ENCODE results near the gene RNF223. TPM values are rescaled to one million over a fixed set of nuclear protein-coding genes. Genes with fewer than 3 reads are reported as not detected.

RNF223 gene
- total RNA-seq, 1 experiment from 2014 or later, result 0.08 TPM

GRCh38 chr1:1043921-1044320 lies 30.2 kb downstream of the RNF223 start:
- intact Hi-C loops (cut with micrococcal nuclease; ENCODE audit: unreplicated experiment), result no loop called here
- ATAC-seq (no peak), DNase-seq (ENCODE audit: low read depth, low spot score) (no peak)
- H3K4me1 ChIP-seq (ENCODE audit: control insufficient read depth, insufficient read depth, low read length), result peaks cover 8% of the 10 kb centered on the region; the same call in 1 of the 2 replicates
- TF ChIP-seq SIN3A (IDR thresholded peaks at IDR 0.05; ENCODE audit: borderline replicate concordance, insufficient read depth, low read depth, low read length), result no peak
- no peak for TF ChIP-seq TCF7L2 (IDR thresholded peaks at IDR 0.05; ENCODE audit: low read depth, low read length)
- no peak for TF ChIP-seq REST (IDR thresholded peaks at IDR 0.05; ENCODE audit: insufficient read depth in 1 of 2, low read depth in 2 of 2, low read length in 1 of 2)
- no peak for TF ChIP-seq POLR2AphosphoS5 (IDR thresholded peaks at IDR 0.05; ENCODE audit: low read depth, low read length)
- no peak for TF ChIP-seq CTCF (IDR thresholded peaks at IDR 0.05)
- H3K9me3 ChIP-seq (ENCODE audit: control insufficient read depth, insufficient read depth, low read depth, low read length), result no peaks in the 10 kb centered on the region
- H3K27me3 ChIP-seq (ENCODE audit: control insufficient read depth, insufficient read depth, low read length), result no peaks in the 10 kb centered on the region
- no peak overlapping the region for H3K4me3 ChIP-seq (ENCODE audit: low read depth in 2 of 2, low read length in 2 of 2)
- no peak overlapping the region for H3K27ac ChIP-seq (ENCODE audit: low read length)
- in situ Hi-C loops (cut with HindIII; ENCODE audit: low pct_unique_long_range_greater_than_20kb, low sequenced_read_pairs), result no loop called here
- CTCF ChIA-PET, result no interaction called here
- H3K36me3 ChIP-seq (ENCODE audit: control insufficient read depth, insufficient read depth, low read length), result no peaks in the 10 kb centered on the region
- POLR2A ChIA-PET, result no interaction called here
- no TSS peak for BruUV-seq (replicated peaks)

- Histone ChIP-seq H3K9me3 (ENCODE audit: control insufficient read depth, insufficient read depth, low read depth, low read length) (no peaks in the 10 kb centered on the region), H3K27me3 (ENCODE audit: control insufficient read depth, insufficient read depth, low read length) (no peaks in the 10 kb centered on the region), H3K27ac (ENCODE audit: low read length) (no peak overlapping the region), H3K4me3 (ENCODE audit: low read depth in 2 of 2, low read length in 2 of 2) (no peak overlapping the region), H3K36me3 (ENCODE audit: control insufficient read depth, insufficient read depth, low read length) (no peaks in the 10 kb centered on the region), H3K4me1 (ENCODE audit: control insufficient read depth, insufficient read depth, low read length) (peaks cover 8% of the 10 kb centered on the region; the same call in 1 of the 2 replicates)
- BruUV-seq (replicated peaks), result no TSS peak
- ATAC-seq (no peak), DNase-seq (ENCODE audit: low read depth, low spot score) (no peak)
- intact Hi-C loops (cut with micrococcal nuclease; ENCODE audit: unreplicated experiment) (no loop called here), in situ Hi-C loops (cut with HindIII; ENCODE audit: low pct_unique_long_range_greater_than_20kb, low sequenced_read_pairs) (no loop called here)
- no peak for TF ChIP-seq SIN3A (IDR thresholded peaks at IDR 0.05; ENCODE audit: borderline replicate concordance, insufficient read depth, low read depth, low read length)
- TF ChIP-seq POLR2AphosphoS5 (IDR thresholded peaks at IDR 0.05; ENCODE audit: low read depth, low read length), result no peak
- no peak for TF ChIP-seq REST (IDR thresholded peaks at IDR 0.05; ENCODE audit: insufficient read depth in 1 of 2, low read depth in 2 of 2, low read length in 1 of 2)
- TF ChIP-seq CTCF (IDR thresholded peaks at IDR 0.05), result no peak
- no peak for TF ChIP-seq TCF7L2 (IDR thresholded peaks at IDR 0.05; ENCODE audit: low read depth, low read length)
- CTCF ChIA-PET, result no interaction called here
- POLR2A ChIA-PET, result no interaction called here
These were observed 30.7 kb downstream of the RNF223 start for GRCh38 chr1:1043411-1043810.

Measured in Panc1 (cell line).